Pancreas (tissue), 10 donors: ENCODE results near the gene GPR157. TPM values are rescaled to one million over a fixed set of nuclear protein-coding genes. Genes with fewer than 3 reads are reported as not detected.

Experiments used
- ATAC-seq, 4 donors: fragments of 200-7000 bp; cut with Tn5 transposase; one replicate each; pipeline versions ENCODE4 v1.8.0 to v1.9.1; 2020; ENCODE audit warnings: mild to moderate bottlenecking in 4 of 4, moderate library complexity in 4 of 4
- DNase-seq, 6 donors: peaks; one replicate each; pipeline ENCODE4 v3.0.0-alpha.2; 2020
- FAIRE-seq: peaks from 2 replicates; lab custom pipeline; 2012; peaks lifted over from hg19 to GRCh38; lab: Jason Lieb, UNC
- H3K27ac ChIP-seq, 4 donors: fragments of 200-600 bp; sonication (generic); 1 replicate in 3 of 4; 2 replicates in 1 of 4; pipeline versions ENCODE4 v1.5.0 to v1.8.0; 2020
- H3K27me3 ChIP-seq, 4 donors: fragments of 200-600 bp; one replicate each; pipeline ENCODE4 v1.8.0; 2021
- H3K36me3 ChIP-seq, 3 donors: fragments of 200-600 bp; sonication (generic) in 1 of 3; one replicate each; pipeline versions ENCODE4 v1.5.0 to v1.8.0; 2020 to 2021
- H3K4me1 ChIP-seq, 3 donors: fragments of 200-600 bp; one replicate each; pipeline ENCODE4 v1.8.0; 2021
- H3K4me3 ChIP-seq, 4 donors: fragments of 200-600 bp; sonication (generic) in 2 of 4; one replicate each; pipeline versions ENCODE4 v1.5.0 to v1.8.0; 2020 to 2021
- H3K9me3 ChIP-seq, 4 donors: fragments of 200-600 bp; one replicate each; pipeline ENCODE4 v1.8.0; 2021
- CTCF ChIP-seq, 4 donors: fragments of 200-600 bp; sonication (generic) in 3 of 4; IDR thresholded peaks; one replicate each; pipeline versions ENCODE4 v1.5.0 to v1.8.0; 2021; ENCODE audit warnings: antibody characterized with exemption in 4 of 4
- WGBS, 2 donors: extraction: QIAGEN DNeasy Blood & Tissue Kit; methylation state at CpG; one replicate each; pipeline ENCODE4 v1.1.7; 2013; 5-methylcytosine and 5-hydroxymethylcytosine counted together
- intact Hi-C, 3 donors: fragments of 100-400 bp; cut with DNase I; formaldehyde crosslinking; loops; one replicate each; pipeline versions ENCODE4 v1.11.1 to v1.14.2; 2022
- polyA plus RNA-seq, 2 donors: library from polyadenylated mRNA; stranded (reverse); fragments of 200-250 nt; gene quantifications; one replicate each; pipeline ENCODE4 v1.2.3, GENCODE V29; 2013
- total RNA-seq, 6 donors: library from RNA; stranded (reverse); fragmentation: NEBNext Ultra II Directional in 4 of 6; extraction: Animal tissue kit (Norgen Biotek cat#: 25700) in 4 of 6; gene quantifications; one replicate each; pipeline versions ENCODE4 v1.2.1 to v1.2.4, GENCODE V29; 2021 to 2023
- donor health status: healthy with polysubstance abuse.
- donor health status: DM: no; HTN: no; CAD: no; lungs with moderate emphysema.
- donor health status: DM: no; HTN: no; CAD: no.
- donor health status: control.
- donor health status: control.
- donor health status: Bipolar disorder and iron deficiency.
- donor health status: DM: yes; HTN: yes; CAD: no.
- donor health status: DM: no; HTN: no; CAD: no.
- donor health status: DM: no; HTN: no; CAD: no.
- donor health status: DM: yes; HTN: yes; CAD: no.

Gene GPR157
- total and polyA plus RNA-seq, 8 donors, result 2.1 to 6.2 (median 5.0) TPM

GRCh38 chr1:9051379-9051778 lies 77.5 kb downstream of the GPR157 start:
- H3K4me3 ChIP-seq, result no peak overlapping the region
- no peak for FAIRE-seq

GRCh38 chr1:9050803-9051202 lies 78.1 kb downstream of the GPR157 start:
- H3K27me3 ChIP-seq, result no peaks in the 10 kb centered on the region
- no peak for TF ChIP-seq CTCF (IDR thresholded peaks at IDR 0.05)
- no peak overlapping the region for H3K4me3 ChIP-seq
- no peaks in the 10 kb centered on the region for H3K36me3 ChIP-seq
- FAIRE-seq, result no peak
- ATAC-seq, result no peak
- intact Hi-C loops, result no loop called here
- DNase-seq, result no peak
- WGBS, 2 donors, result 67 to 71% methylated on average over 3 of the region's 3 CpGs
- no peaks in the 10 kb centered on the region for H3K9me3 ChIP-seq
- no peak overlapping the region for H3K27ac ChIP-seq
- H3K4me1 ChIP-seq, result no peaks in the 10 kb centered on the region

More at GRCh38 chr1:9051379-9051778, 77.5 kb downstream of the GPR157 start:
- WGBS, 2 donors, result 62 to 64% methylated on average over 1 of the region's 1 CpG
- H3K36me3 ChIP-seq, result no peaks in the 10 kb centered on the region
- intact Hi-C loops, result no loop called here
- ATAC-seq, result no peak
- no peaks in the 10 kb centered on the region for H3K27me3 ChIP-seq
- no peak overlapping the region for H3K27ac ChIP-seq
- TF ChIP-seq CTCF (IDR thresholded peaks at IDR 0.05), result no peak
- no peaks in the 10 kb centered on the region for H3K4me1 ChIP-seq
- H3K9me3 ChIP-seq, result no peaks in the 10 kb centered on the region
- no peak for DNase-seq

Other genes starting within 250 kb of the GPR157 start
- not detected for gene CA6, start 183.2 kb downstream of the GPR157 start, total RNA-seq
- gene CA6, start 183.2 kb downstream of the GPR157 start, polyA plus RNA-seq, result not detected
- not detected for gene SLC2A7, start 102.7 kb downstream of the GPR157 start, total RNA-seq
- gene SLC2A7, start 102.7 kb downstream of the GPR157 start, polyA plus RNA-seq, result not detected
- 1 to 10 TPM in 3 of 6 donors, under 1 TPM in 3; 0.14 to 4.4 (median 0.91) TPM for gene SLC2A5, start 59.5 kb downstream of the GPR157 start, total RNA-seq
- under 1 TPM; 0.16 to 0.19 TPM for gene SLC2A5, start 59.5 kb downstream of the GPR157 start, polyA plus RNA-seq
- gene H6PD, start 105.7 kb upstream of the GPR157 start, total RNA-seq, result 10 to 100 TPM; 14.2 to 34.2 (median 18.5) TPM
- 10 to 100 TPM in 1 of 2 donors, 1 to 10 TPM in 1; 8.7 to 13.4 TPM for gene H6PD, start 105.7 kb upstream of the GPR157 start, polyA plus RNA-seq
- gene SPSB1, start 163.8 kb upstream of the GPR157 start, total RNA-seq, result 10 to 100 TPM; 10.5 to 27.5 (median 21.0) TPM
- 10 to 100 TPM; 11.9 to 15.4 TPM for gene SPSB1, start 163.8 kb upstream of the GPR157 start, polyA plus RNA-seq